RCC 7860 (cell line): ENCODE data around the gene PLEKHG1.

ENCODE experiments used
- DNase-seq: peaks from one replicate; pipeline ENCODE4 v3.0.0-alpha.2; 2015; ENCODE audit warnings: low spot score
- FAIRE-seq: peaks from 2 replicates; lab custom pipeline; 2012; peaks lifted over from hg19 to GRCh38; lab: Jason Lieb, UNC

Gene PLEKHG1

DNA sequence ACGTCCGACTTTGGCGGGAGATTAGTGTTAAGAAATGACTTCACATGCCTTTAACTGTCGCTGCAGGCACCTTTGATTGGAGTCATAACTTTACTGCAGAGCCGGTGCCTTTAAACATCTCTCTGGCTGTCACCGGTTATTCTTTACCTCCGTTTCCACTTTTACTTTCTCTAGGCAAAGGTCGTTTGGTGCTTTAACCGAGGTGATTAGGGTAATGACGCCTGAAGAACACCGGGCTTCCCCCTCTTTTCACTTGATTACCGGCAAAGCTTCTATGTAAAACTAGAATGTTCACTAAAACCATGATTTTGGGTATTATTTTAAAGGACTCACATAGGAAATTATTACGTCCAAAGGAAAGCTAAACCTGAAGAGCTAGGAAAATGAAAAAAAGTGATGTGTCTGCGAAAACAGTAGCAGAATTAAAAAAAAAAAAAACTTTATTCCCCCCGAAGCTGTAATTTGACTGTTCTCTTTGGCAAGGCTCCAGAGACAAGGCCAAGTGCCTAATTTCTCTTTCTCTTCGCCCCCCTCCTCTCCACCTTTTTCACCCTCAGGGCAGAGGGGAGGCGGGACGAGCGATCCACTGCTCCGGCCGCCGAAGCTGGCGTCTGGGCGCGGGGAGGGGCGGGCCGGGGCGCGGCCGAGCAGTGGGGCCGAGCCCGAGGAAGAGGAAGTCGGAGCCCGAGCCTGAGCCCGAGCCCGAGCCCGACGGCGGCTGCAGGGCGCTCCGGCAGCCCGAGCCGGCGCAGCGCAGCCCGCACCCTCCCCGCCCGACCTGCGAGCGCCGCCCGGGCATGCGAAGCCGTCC, at the start of gene PLEKHG1:
TSS of gene PLEKHG1 (plus strand) at position 687 of the 811 bp plus-strand sequence. CDS start 133,797 bp downstream, outside the sequence.
- FAIRE-seq, result no peak

DNA sequence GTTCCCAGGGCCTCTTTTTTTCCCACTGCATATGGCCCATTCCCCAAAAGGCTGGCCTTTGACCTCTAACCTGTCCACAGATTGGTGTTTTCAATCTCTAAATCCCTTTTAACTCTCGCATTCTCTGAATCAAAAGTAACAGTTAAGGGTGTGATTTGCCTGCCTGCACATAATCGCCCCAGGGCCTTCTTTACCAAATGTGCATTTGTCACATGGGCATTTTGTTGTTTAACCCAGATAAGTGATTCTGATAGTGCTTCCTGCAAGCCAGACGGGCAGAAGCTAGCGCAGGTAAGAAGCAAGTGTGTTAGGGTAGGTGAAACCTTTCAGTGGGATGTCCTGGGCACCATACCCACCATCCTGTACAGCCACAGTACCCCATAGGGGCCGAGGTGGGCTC, 49.4 kb upstream of the PLEKHG1 start:
- no peak for FAIRE-seq
- DNase-seq, result no peak

More for the DNA sequence above, at the start of gene PLEKHG1:
- no peak for DNase-seq

DNA sequence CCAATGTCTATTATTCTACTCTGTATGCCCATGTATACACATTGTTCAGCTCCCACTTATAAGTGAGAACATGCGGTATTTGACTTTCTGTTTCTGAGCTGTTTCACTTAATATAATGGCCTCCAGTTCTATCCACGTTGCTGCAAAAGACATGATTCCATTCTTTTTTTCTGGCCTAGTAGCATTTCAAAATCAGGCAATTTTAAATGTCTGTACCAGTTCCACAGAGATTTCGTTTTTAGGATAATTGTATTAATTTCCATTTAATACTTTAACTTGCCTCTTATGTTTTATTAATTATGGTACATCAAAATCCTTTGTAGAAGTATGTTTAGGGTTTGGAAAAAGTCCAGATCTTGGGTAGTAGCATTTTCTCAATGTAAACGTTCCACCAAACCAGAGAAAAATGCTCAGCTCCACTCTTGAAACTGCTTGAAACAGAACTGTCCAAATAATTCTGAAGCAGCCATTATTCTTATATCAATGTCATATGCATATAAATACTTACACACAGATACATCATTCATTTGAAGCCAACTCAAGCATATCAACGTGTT, 42.6 kb upstream of the PLEKHG1 start:
- no peak for DNase-seq
- FAIRE-seq, result no peak

DNA sequence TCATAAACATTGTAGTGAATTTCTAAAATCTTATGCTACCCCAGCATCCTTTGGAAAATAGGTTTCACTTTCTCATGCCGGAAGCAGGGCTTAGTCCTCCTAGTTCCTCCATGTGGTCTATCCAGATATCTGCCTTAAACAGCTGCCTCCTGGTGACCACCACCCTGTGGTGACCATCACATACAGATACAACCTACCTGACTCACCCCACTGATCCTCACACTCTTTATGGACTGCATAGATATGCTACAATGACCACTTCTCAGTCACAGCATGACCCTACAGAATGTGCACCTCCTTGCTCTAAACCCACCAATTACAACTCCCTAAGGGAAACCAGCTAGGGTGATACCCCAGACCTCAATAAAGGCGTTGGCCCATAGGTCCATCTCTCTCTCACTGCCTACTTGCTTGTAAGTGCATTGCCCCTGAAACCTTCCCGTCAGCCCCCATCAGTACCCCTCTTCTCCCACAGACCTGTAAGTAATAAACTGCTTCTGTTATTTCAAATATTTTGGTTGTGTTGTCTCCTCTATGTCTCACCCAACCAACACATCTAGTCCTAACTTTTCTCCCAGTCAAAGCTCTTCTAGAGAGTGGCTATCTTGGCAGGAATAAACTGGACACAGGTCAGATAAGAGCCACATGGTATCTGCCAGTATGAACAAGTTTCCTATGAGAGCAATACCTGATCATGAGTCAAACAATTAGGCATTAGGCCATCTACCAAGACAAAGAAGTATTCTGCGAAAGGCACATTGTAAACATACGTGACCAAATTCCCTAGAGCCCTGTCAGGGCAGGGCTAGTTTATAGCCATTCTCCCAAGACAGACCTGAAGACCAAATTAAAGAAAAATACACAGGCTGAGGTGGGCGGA, 39.4 kb upstream of the PLEKHG1 start:
- DNase-seq (no peak), FAIRE-seq (no peak)

DNA sequence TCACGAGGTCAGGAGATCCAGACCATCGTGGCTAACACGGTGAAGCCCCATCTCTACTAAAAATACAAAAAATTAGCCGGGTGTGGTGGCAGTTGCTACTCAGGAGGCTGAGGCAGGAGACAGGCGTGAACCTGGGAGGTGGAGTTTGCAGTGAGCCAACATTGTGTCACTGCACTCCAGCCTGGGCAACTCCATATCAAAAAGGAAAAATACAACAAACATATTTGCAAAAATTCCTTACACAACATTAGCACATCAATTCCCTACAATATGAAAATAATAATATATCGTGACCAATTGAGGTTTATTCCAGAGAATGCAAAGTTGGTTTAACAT, 38.8 kb upstream of the PLEKHG1 start:
- FAIRE-seq, result no peak
- no peak for DNase-seq

DNA sequence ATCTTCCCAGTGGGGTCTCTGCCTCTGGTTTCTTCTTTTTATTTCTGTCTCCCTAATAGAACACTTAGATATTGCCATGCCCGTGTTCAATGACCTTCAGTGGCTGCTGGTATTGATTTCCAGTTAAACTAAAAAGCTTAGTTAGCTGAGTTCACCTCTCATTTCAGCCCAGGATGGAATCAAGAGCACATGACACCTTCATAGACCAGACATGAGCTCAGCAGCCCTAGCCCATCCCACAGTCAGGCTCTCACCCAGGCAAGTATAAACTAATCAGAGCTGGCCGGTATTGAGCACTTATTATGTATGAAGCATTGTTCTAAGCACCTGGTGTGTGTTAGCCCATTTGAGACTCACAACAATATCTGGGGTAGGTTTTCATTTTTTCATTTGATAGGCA, 33.7 kb upstream of the PLEKHG1 start:
- FAIRE-seq, result no peak
- no peak for DNase-seq

DNA sequence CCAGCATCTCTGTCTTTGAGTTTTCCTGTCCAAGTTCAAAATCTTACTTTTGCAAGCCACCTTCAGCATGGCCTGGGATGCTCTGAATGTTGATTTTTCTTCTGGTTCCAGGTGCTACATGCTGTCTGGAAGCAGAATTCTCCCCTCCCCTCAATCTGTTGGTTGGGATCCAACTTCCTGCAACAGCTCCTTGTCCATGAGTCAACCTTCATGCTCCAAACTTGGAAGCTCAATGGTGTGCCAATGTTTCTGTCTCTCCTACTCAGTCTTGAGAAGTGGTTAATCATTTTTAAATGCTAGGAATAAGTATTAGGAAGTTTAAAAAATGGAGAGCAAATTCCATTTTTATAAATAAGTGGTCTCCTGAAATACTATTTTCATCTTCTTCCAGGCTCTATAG, 33.2 kb upstream of the PLEKHG1 start:
- DNase-seq (no peak), FAIRE-seq (no peak)

DNA sequence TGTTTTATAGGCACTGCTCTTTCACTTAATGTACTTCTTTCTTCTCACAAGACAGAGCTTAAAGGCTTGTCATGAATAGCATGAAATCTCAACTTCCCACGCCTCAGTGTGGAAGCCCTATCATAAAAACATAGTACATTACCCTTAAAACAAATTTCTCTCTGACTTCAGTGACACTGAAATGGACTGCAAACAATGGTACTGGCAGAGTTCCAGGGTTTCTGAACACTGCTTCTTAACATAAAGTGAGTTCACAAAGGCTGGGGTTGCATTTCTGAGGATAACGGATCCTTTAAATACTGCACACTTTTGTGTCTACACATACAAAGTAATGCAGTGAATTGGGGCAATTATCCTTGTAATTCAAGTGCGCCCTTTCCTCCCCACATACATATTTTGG, 32.3 kb upstream of the PLEKHG1 start:
- no peak for FAIRE-seq
- no peak for DNase-seq

DNA sequence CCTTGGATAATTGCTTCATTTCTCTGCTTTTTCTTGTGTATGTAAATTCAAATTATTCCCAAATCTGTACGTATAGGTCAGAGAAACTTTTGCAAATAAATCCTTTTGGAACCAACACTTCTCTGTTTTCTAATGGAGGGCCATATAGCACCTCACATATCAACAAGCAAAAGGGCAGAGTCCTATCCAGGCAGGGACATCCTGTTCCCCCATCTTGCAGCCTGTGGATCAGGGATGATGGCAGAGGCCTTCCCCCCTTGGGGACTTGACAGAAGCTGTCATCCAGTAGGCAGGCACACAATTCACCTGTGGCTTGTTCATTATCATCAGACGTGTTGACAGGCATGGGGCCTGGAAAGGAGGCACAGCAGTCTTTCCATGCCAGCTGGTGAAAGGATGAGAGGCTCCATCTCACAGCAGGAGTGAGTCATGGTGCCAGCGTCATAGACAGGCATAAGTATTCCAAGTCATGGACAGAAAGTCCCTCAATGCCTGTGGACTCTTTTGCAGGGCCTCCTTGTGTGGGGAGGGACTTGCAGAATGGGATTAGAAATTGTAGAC, 31.8 kb upstream of the PLEKHG1 start:
- DNase-seq (no peak), FAIRE-seq (no peak)

DNA sequence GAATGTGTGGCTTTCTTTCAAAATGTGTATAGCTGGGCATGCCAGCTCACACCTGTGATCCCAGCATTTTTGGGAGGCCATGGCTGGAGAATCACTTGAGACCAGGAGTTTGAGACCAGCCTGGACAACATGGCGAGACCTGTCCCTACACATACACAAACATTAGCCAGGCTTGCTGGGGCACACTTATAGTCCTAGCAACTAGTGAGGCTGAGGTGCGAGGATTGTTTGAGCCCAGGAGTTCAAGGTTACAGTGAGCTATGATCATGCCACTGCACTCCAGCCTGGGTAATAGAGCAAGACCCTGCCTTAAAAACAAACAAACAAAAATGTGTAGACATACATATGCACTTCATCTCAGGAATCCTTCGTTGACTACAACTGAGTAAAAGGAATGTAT, 31.1 kb upstream of the PLEKHG1 start:
- DNase-seq (no peak), FAIRE-seq (no peak)

DNA sequence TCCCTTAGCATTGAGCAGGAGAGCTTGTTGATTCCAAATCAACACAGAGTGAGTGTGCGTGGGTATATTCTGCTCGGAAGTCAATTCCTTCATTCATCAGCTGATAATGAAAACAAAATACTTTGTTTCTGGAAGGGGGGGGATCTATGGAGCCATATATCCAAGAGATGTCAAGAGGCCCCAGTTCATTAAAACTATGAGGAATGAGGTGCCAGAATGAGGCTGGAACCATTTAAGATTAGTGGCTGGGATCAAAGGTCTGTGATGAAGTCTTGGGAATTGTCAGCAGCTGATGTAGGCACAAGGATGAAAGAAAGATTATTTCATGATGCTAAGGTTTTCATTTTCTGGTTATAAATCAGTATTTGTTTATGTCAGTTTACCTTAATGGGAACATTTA, 30.5 kb upstream of the PLEKHG1 start:
- no peak for FAIRE-seq
- DNase-seq, result no peak

DNA sequence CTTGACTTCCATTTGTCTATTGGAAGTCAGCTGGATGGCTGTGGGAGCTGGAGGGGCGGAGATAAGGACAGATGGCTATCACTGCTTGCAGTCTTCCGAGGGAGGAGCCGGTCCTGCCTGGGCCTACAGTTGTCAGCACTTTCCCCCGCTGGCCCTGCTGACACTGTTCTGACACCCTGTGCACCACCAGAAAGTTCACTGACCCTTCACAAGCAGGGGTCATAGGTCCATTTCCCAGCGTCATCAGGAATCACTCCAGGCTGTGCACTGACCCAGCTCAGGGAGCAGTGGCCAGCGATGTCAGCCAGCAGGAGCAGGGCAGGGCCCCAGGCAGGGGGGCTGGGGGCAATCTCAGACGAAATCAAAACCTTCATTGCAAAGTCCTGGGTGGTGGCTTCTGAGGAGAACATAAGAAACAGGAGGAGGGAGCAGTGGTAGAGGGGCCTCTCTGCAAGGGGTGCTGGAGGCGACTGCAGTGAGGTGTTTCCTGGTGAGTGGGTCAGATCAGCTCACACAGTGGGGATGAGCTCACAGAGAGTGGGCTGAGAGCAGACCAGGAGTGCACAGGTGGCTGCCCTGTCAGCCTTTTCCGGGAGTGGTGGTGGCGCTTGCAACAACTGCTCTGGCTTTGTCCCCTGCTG, 26.5 kb upstream of the PLEKHG1 start:
- DNase-seq (no peak), FAIRE-seq (no peak)

DNA sequence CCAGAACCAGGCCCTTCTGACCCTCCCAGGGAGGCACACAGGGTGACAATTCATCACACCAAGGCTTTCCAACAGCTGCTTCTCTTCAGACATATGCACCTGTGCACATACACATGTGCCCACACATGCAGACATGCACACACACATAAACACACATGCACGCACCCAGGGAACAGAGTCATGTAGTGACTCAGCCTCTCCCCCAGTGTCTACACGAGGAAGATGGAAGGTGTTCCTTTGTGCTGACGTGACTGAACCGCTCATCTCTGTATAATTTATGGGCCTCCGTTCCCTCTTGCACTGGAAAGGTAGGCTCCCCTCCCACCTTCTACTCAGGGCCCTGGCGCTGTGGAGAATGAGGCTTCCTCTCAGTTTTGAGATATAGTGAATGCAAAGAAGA, 23.8 kb upstream of the PLEKHG1 start:
- DNase-seq (no peak), FAIRE-seq (no peak)

DNA sequence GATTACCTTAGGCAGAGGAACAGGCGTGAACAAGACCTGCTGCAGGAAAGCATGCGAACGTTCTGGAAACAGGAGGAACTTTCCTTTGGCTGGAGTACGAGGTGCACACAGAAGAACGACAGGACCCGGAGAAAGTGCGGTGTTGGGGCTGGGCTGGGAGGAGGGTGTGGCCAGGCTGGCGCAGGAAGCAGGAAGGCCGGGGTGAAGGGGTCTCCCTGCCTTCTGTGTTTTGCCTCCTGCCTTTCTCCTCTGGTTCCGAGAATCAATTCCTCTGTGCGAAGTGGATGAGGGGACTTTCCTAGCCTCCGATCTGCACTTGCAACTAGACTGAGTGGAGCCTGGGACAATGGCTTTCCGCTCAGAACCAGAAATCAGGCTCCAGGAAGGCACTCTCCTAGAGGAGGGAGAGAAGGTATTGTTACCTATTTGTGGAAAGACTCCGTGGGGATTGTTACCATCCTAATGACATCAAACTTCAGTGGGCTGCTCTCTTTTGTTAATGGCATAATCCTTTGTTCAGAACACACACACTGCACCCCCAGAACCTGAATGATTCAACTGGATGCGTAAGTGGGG, 22.9 kb upstream of the PLEKHG1 start:
- DNase-seq (no peak), FAIRE-seq (no peak)

DNA sequence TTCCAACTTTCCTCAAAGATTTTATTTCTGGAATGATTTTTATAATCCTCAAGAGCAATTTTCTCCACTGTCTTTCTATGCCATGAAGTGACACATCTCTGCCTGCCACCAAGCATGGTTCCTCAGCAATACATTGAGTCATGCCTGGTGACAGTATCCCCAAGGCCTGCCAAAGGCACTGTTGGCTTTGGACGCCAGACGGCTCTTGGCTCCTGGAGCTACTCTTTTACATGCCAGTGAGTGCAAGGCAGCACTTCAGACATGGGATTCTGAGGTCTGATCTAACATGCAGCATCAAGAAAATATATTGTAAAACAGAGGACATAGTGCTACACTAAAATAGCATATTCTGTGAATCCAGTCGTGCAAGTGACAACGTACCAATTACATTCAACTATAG, 20.1 kb upstream of the PLEKHG1 start:
- DNase-seq (no peak), FAIRE-seq (no peak)

DNA sequence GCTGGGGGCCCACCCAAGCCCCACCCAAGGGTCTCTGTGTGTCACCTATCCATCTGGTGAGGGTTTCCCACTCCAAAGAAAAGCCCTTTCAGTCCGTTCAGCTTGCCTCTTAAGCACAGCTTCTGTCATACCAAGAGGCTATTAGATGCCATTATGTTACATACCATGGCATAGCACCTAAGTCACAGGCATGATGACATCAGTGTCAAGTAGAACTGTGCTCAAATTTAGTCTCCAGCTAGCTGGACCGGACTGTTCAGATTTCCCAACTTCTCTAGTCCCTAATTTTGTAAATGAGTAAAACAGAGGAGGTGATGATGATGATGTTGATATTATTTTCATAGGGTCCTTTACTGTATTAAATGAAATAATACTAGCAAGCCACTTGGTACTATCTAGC, 19.2 kb upstream of the PLEKHG1 start:
- FAIRE-seq (no peak), DNase-seq (no peak)

DNA sequence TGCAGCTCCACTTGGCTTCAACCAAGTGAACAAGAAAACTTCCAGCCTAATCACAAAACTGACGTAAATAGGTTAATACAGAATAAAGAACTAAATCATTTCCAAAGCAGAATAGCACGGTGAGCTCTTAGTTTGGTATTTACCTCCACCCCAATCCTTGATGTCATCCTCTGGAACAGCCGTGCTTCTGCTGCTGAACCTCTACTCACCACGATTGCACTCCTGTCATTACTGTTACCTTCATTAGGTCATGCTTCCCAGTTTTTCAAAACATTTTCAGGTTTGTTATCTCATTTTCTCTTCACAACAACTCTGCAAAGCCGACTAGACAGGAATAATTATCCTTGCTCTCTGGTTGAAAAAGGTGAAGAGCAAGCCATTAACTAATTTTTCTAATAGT, 15.6 kb upstream of the PLEKHG1 start:
- DNase-seq (no peak), FAIRE-seq (no peak)

DNA sequence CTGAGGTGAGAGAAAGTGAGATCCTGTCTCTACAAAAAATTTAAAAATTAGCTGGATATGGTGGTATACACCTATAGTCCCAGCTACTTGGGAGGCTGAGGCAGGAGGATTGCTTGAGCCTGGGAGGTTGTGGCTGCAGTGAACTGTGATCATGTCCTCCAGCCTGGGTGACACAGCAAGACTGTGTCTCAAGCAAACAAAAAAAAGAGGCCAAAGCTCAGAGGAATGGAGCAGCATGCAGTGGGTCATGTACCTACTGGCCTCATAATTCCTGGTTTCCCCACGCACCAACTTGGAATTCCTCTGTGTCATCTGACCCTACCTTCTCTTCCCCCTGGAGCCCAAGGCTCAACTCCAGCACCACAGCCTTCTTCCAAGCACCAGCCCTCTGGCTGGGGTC, 15.1 kb upstream of the PLEKHG1 start:
- no peak for FAIRE-seq
- no peak for DNase-seq

DNA sequence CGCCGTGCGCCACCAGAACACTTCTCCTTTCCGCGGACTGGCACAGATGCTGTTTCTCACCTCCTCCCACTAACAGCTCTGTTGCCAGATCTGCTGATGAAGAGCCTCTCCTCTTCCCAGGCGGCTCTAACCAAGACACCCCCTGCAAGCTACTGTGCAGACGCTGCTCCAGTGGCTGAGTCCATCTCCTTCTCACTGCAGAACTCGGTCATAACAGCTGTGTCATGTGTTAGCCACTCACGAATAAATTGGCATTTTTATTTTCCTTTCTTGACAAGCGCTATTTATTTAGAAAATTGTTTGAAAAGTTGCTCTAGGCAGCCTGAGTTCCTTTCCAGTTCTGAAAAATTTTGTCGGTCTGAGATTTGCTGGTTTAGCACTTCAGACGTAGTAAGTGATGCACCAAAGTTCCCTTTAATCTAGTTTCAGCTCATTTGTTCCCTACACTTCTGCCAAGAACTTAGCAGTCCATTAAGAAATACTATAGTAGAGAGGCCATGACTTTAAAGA, 12.8 kb upstream of the PLEKHG1 start:
- FAIRE-seq, result no peak
- DNase-seq, result no peak

DNA sequence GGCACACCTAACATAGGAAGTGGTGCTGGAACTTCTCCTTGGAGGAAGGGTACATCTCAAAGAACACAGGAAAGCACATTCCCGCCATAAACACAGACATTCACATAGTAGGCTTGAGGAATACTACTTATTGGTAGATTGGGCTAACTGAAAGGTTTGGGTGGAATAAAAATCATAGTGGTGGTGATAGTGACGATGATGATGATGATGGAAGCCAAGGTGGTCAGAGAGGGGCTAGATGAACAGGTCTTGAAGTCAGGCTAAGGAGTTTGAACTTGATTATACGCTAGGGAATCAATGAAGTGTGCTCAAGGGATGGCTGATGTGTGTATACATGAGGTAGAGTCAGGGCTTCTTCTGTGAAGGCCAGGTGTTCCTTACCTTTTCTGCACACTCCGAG, 12.0 kb upstream of the PLEKHG1 start:
- DNase-seq, result no peak
- no peak for FAIRE-seq
